HEK293 (cell line): ENCODE results near the gene GOLGA6L10.
"Not testable (repeated sequence)": the region's sequence is repeated elsewhere in the genome, so short reads cannot be mapped to it uniquely, and the experiment has no call there.

Experiments
- CTCF ChIP-seq: fragments of 450-650 bp; formaldehyde crosslinking; IDR thresholded peaks from 2 replicates; pipeline ENCODE4 v1.5.1; 2016; ENCODE audit warnings: missing biosample characterization, missing genetic modification characterization
- KLF9 ChIP-seq: fragments of 450-650 bp; formaldehyde crosslinking; IDR thresholded peaks from 2 replicates; pipeline ENCODE4 v1.5.1; 2016; ENCODE audit warnings: missing biosample characterization, missing genetic modification characterization, low read depth
- ZBTB1 ChIP-seq: fragments of 450-650 bp; formaldehyde crosslinking; IDR thresholded peaks from 2 replicates; pipeline ENCODE4 v1.5.1; 2016; ENCODE audit warnings: missing biosample characterization, missing genetic modification characterization
- ZEB2 ChIP-seq: fragments of 450-650 bp; formaldehyde crosslinking; IDR thresholded peaks from 2 replicates; pipeline ENCODE4 v1.5.1; 2016; ENCODE audit warnings: missing biosample characterization, missing genetic modification characterization
- ZFHX2 ChIP-seq: fragments of 450-650 bp; formaldehyde crosslinking; conservative IDR thresholded peaks from 2 replicates; pipeline ENCODE4 v1.5.1; 2016; ENCODE audit warnings: missing biosample characterization, missing genetic modification characterization
- ZNF223 ChIP-seq: fragments of 450-650 bp; formaldehyde crosslinking; IDR thresholded peaks from 2 replicates; pipeline ENCODE4 v1.5.1; 2016; ENCODE audit warnings: missing biosample characterization, missing genetic modification characterization
- ZNF530 ChIP-seq: fragments of 450-650 bp; formaldehyde crosslinking; IDR thresholded peaks from 2 replicates; pipeline ENCODE4 v1.5.1; 2016; ENCODE audit warnings: low read depth, missing biosample characterization, missing genetic modification characterization
- ZNF548 ChIP-seq: fragments of 450-650 bp; formaldehyde crosslinking; IDR thresholded peaks from 2 replicates; pipeline ENCODE4 v1.5.1; 2016; ENCODE audit warnings: missing biosample characterization, missing genetic modification characterization
- ZNF558 ChIP-seq: fragments of 450-650 bp; formaldehyde crosslinking; IDR thresholded peaks from 2 replicates; pipeline ENCODE4 v1.5.1; 2016; ENCODE audit warnings: missing biosample characterization, missing genetic modification characterization
- ZNF785 ChIP-seq: fragments of 450-650 bp; formaldehyde crosslinking; IDR thresholded peaks from 2 replicates; pipeline ENCODE4 v1.5.1; 2016; ENCODE audit warnings: missing biosample characterization, missing genetic modification characterization

- TF ChIP-seq CTCF (tag by site-specific recombination); ZBTB1 (tag by site-specific recombination); ZEB2 (tag by site-specific recombination); ZNF785 (tag by site-specific recombination); ZNF558 (tag by site-specific recombination); ZNF548 (tag by site-specific recombination); ZNF223 (tag by site-specific recombination); KLF9 (tag by site-specific recombination); ZFHX2; ZNF530 (tag by site-specific recombination): not testable (repeated sequence)
These were observed 5.8 kb upstream of the GOLGA6L10 start for GRCh38 chr15:82355055-82355454.
